ENCODE measurements around the gene TRMT44. TPM values are rescaled to one million over a fixed set of nuclear protein-coding genes. Genes with fewer than 3 reads are reported as not detected.
"Not testable (repeated sequence)": the region's sequence is repeated elsewhere in the genome, so short reads cannot be mapped to it uniquely, and the experiment has no call there.

The TRMT44 gene
- total RNA-seq, 2 experiments from 2014 or later = 24.1 to 29.2 TPM

GRCh38 chr4:8409264-8410065 lies 31.1 kb upstream of the TRMT44 start:
- peaks cover 23% of the 10 kb centered on the region for H3K4me1 Mint-ChIP-seq (ENCODE audit: low read depth)
- intact Hi-C loops (cut with micrococcal nuclease) = no loop called here
- ChIA-PET POLR2A (no interaction called here), CTCF (interaction anchor here (1.2 to 3.5 kb wide), 4 partner anchors 10 to 233 kb away, joined by 4 to 14 read pairs (median 5); no protein-coding TSS in a partner anchor)
- H3K36me3 Mint-ChIP-seq = peaks cover 24% of the 10 kb centered on the region
- DNase-seq = peak; percentile 42
- H3K27me3 Mint-ChIP-seq = peaks cover 1% of the 10 kb centered on the region
- peak overlapping the region; percentile 5 for H3K27ac Mint-ChIP-seq
- H3K9me3 Mint-ChIP-seq = no peaks in the 10 kb centered on the region
- H3K4me3 Mint-ChIP-seq = no peak overlapping the region

DNA sequence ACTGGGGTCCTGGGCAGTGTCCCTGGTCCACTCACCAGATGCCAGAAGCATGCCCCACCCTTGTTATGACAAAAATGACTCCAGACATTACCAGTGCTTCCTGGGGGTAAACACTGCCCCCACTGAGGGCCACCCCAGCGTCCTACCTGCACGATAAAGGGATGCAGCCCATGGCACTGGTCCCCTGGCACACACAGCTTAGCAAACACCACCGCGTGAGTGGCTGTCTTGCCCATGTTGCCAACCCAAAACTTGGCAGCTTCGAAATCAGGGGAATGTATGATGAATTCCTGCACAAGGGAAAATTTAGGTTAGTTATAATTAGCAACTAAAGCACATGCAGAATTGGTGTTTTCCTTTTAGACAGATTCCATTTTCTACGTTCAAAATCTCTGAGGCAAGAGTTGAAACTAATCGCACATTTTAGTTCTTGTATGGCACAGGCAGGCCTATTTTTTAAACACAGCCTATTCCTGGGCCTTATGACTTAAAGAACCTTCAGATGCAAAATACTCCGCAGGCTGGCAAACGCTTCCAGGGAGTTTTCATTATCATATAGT lies 30.4 kb upstream of the TRMT44 start:
- H3K9me3 Mint-ChIP-seq = no peaks in the 10 kb centered on the region
- peaks cover 29% of the 10 kb centered on the region for H3K4me1 Mint-ChIP-seq (ENCODE audit: low read depth)
- H3K27me3 Mint-ChIP-seq = peaks cover 1% of the 10 kb centered on the region
- ChIA-PET POLR2A (no interaction called here), CTCF (no interaction called here)
- no peak for DNase-seq
- intact Hi-C loops (cut with micrococcal nuclease) = no loop called here
- no peak overlapping the region for H3K4me3 Mint-ChIP-seq
- peaks cover 26% of the 10 kb centered on the region for H3K36me3 Mint-ChIP-seq
- no peak overlapping the region for H3K27ac Mint-ChIP-seq

GRCh38 chr4:8410641-8411271 lies 29.8 kb upstream of the TRMT44 start:
- Mint-ChIP-seq H3K27me3 (peaks cover 1% of the 10 kb centered on the region), H3K4me3 (no peak overlapping the region), H3K27ac (no peak overlapping the region), H3K36me3 (peaks cover 27% of the 10 kb centered on the region), H3K9me3 (no peaks in the 10 kb centered on the region), H3K4me1 (ENCODE audit: low read depth) (peaks cover 29% of the 10 kb centered on the region)
- ChIA-PET CTCF (no interaction called here), POLR2A (no interaction called here)
- no peak for DNase-seq
- intact Hi-C loops (cut with micrococcal nuclease) = no loop called here

DNA sequence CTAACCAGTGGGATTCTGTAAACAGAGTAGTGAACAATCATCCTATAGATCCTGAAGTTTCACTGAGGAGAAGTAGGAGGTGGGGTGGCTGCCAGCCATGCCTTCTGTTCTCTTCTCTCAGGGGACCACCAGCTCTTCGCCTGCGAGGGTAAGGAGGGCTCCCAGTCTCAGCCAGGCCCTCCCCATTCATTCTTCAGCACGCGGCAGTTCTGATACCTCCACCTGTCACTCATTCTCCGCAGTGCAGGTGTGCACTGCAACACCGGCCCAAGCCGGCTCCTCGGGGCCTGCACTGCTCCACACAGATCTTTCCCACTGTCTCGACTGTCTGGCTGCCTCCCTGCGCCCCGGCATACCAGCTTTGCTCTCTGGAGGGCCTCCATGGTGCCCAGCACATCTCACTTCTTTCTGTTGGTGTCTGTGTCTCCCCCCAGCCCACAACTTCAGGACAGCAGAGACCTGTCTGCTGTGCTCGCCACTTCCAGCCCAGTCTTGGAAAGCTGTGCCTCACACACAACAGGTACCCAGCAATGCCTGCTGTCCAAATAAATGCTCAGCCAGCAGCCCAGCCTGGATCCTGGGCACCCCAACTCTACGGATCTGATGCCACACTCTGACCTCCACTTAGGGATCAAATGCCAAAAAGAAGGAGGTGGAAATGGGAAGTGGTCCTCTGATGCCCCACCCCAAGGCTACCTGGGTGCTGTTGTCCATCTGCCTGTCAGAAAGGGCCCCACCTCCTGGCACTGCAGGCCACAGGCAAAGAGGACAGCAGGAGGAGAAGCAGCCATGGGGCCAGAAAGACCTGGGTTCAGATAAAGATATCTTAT lies 29.0 kb upstream of the TRMT44 start:
- peaks cover 30% of the 10 kb centered on the region for H3K36me3 Mint-ChIP-seq
- intact Hi-C loops (cut with micrococcal nuclease) = no loop called here
- H3K4me1 Mint-ChIP-seq (ENCODE audit: low read depth) = peaks cover 29% of the 10 kb centered on the region
- POLR2A ChIA-PET = no interaction called here
- no peak for DNase-seq
- H3K9me3 Mint-ChIP-seq = no peaks in the 10 kb centered on the region
- H3K27me3 Mint-ChIP-seq = peaks cover 1% of the 10 kb centered on the region
- CTCF ChIA-PET = no interaction called here
- peak overlapping the region; percentile 23 for H3K27ac Mint-ChIP-seq
- H3K4me3 Mint-ChIP-seq = no peak overlapping the region

- Mint-ChIP-seq H3K27me3 (peaks cover 1% of the 10 kb centered on the region), H3K36me3 (peaks cover 33% of the 10 kb centered on the region), H3K4me1 (ENCODE audit: low read depth) (peaks cover 33% of the 10 kb centered on the region), H3K27ac (no peak overlapping the region), H3K9me3 (no peaks in the 10 kb centered on the region), H3K4me3 (no peak overlapping the region)
- intact Hi-C loops (cut with micrococcal nuclease) = no loop called here
- CTCF ChIA-PET = no interaction called here
- no peak for DNase-seq
- POLR2A ChIA-PET = no interaction called here
Measured at GRCh38 chr4:8412288-8412687, 28.3 kb upstream of the TRMT44 start.

DNA sequence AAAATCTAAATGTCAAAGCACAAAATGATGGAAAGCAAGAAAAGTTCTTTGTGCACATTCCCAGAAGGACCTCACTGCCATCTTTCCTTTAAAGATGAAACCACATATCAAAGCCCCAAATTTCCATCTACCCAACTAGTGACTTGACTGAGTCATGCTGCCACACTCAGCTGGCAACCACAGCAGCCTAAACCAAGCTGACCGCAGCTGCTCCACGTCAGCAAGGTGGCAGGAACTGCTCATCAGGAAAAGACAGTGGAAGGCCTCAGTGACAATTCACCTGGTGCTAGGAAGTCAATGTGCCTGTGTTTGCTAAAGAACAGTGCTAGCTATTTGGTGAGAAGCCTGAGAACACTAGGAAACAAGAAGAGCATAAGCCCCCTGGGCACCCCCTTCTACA lies 26.2 kb upstream of the TRMT44 start:
- Mint-ChIP-seq H3K27me3 (peaks cover 1% of the 10 kb centered on the region), H3K27ac (peak overlapping the region; percentile 85), H3K36me3 (peaks cover 28% of the 10 kb centered on the region), H3K4me1 (ENCODE audit: low read depth) (peaks cover 44% of the 10 kb centered on the region), H3K4me3 (peak overlapping the region; percentile 51), H3K9me3 (no peaks in the 10 kb centered on the region)
- ChIA-PET POLR2A (no interaction called here), CTCF (interaction anchor here (1.2 kb wide), 1 partner anchor 172 kb away, joined by 3 read pairs; no protein-coding TSS in a partner anchor)
- intact Hi-C loops (cut with micrococcal nuclease) = no loop called here
- DNase-seq = peak; percentile 87

GRCh38 chr4:8417071-8417614 lies 23.4 kb upstream of the TRMT44 start:
- POLR2A ChIA-PET = no interaction called here
- Mint-ChIP-seq H3K27ac (peak overlapping the region; percentile 26), H3K36me3 (peaks cover 30% of the 10 kb centered on the region), H3K4me3 (no peak overlapping the region), H3K27me3 (peaks cover 1% of the 10 kb centered on the region), H3K4me1 (ENCODE audit: low read depth) (peaks cover 52% of the 10 kb centered on the region), H3K9me3 (no peaks in the 10 kb centered on the region)
- intact Hi-C loops (cut with micrococcal nuclease) = no loop called here
- no peak for DNase-seq
- CTCF ChIA-PET = interaction anchor here (0.8 to 1.2 kb wide), 2 partner anchors 12 to 14 kb away, joined by 3 read pairs; no protein-coding TSS in a partner anchor

DNA sequence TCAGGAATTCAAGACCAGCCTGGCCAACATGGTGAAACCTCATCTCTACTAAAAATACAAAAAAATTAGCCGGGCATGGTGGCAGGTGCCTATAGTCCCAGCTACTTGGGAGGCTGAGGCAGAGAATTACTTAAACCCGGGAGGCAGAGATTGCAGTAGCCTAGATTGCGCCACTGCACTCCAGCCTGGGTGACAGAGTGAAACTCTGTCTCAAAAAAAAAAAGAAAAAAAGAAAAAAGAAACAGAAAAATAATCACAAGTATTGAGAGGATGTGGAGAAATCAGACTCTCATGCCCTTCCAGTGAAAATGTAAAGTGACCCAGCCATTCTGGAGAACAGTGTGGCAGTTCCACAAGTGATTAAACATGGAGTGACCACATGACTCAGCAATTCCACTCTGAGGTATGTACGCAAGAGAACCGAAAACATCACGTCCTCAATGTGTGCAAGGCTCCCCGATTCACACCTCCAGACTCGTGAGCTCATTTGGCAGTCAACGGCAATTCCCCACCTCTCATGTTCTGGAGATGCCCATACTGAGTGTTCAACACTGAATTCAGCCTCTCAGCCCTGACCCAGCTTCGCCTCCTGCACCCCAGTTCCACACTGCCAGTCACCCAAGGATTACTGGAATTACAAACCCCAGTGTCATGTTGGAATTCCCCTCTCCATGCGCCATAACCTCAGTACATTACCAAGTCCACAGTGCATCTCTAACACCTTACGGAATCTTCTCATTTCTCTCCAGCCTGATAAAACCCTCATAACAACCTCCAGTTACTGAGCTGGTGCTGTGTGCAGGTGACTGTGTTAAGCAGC lies 21.1 kb upstream of the TRMT44 start:
- ChIA-PET CTCF (interaction anchor here (0.6 to 2.3 kb wide), 8 partner anchors 9 to 177 kb away, joined by 3 to 14 read pairs (median 5); no protein-coding TSS in a partner anchor), POLR2A (interaction anchor here (1.0 to 2.4 kb wide), 5 partner anchors 9 to 220 kb away, joined by 5 to 21 read pairs (median 10); partner anchors contain the start of genes ACOX3, SH3TC1 and TRMT44)
- Mint-ChIP-seq H3K4me1 (ENCODE audit: low read depth) (peaks cover 43% of the 10 kb centered on the region), H3K4me3 (peak overlapping the region; percentile 10), H3K36me3 (peaks cover 21% of the 10 kb centered on the region), H3K27ac (peak overlapping the region; percentile 97), H3K27me3 (no peaks in the 10 kb centered on the region), H3K9me3 (no peaks in the 10 kb centered on the region)
- intact Hi-C loops (cut with micrococcal nuclease) = loop anchor here (1.0 to 2.0 kb wide), 3 partner anchors 16 to 191 kb away; partner anchors contain the start of genes ACOX3 and TRMT44
- peak; percentile 88 for DNase-seq

GRCh38 chr4:8420151-8420550 lies 20.4 kb upstream of the TRMT44 start:
- Mint-ChIP-seq H3K4me1 (ENCODE audit: low read depth) (peaks cover 36% of the 10 kb centered on the region), H3K36me3 (peaks cover 15% of the 10 kb centered on the region), H3K27ac (peak overlapping the region; percentile 97)
- intact Hi-C loops (cut with micrococcal nuclease); H3K27me3 Mint-ChIP-seq; H3K4me3 Mint-ChIP-seq; H3K9me3 Mint-ChIP-seq; DNase-seq: not testable (repeated sequence)
- POLR2A ChIA-PET = interaction anchor here (1.0 to 2.4 kb wide), 5 partner anchors 8 to 221 kb away, joined by 5 to 21 read pairs (median 10); partner anchors contain the start of genes ACOX3, SH3TC1 and TRMT44
- CTCF ChIA-PET = interaction anchor here (0.6 to 2.3 kb wide), 7 partner anchors 9 to 178 kb away, joined by 3 to 14 read pairs (median 5); no protein-coding TSS in a partner anchor

GRCh38 chr4:8422327-8422726 lies 18.2 kb upstream of the TRMT44 start:
- POLR2A ChIA-PET = no interaction called here
- H3K4me1 Mint-ChIP-seq (ENCODE audit: low read depth) = peaks cover 47% of the 10 kb centered on the region
- CTCF ChIA-PET = no interaction called here
- intact Hi-C loops (cut with micrococcal nuclease) = no loop called here
- H3K4me3 Mint-ChIP-seq = no peak overlapping the region
- H3K27ac Mint-ChIP-seq = no peak overlapping the region
- no peak for DNase-seq
- no peaks in the 10 kb centered on the region for H3K27me3 Mint-ChIP-seq
- peaks cover 6% of the 10 kb centered on the region for H3K36me3 Mint-ChIP-seq
- no peaks in the 10 kb centered on the region for H3K9me3 Mint-ChIP-seq

DNA sequence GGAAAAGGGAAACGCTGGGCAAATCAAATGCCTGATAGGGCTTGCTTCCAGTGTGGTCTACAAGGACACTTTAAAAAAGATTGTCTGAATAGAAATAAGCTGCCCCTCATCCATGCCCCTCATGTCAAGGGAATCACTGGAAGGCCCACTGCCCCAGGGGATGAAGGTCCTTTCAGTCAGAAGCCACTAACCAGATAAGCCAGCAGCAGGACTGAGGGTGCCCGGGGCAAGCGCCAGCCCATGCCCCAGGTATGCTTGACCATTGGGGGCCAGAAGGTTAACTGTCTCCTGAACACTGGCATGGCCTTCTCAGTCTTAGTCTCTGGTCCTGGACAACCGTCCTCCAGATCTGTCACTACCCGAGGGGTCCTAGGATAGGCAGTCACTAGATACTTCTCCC lies 17.8 kb upstream of the TRMT44 start:
- peaks cover 49% of the 10 kb centered on the region for H3K4me1 Mint-ChIP-seq (ENCODE audit: low read depth)
- intact Hi-C loops (cut with micrococcal nuclease) = no loop called here
- ChIA-PET CTCF (no interaction called here), POLR2A (no interaction called here)
- no peaks in the 10 kb centered on the region for H3K9me3 Mint-ChIP-seq
- DNase-seq = no peak
- peaks cover 6% of the 10 kb centered on the region for H3K36me3 Mint-ChIP-seq
- H3K27me3 Mint-ChIP-seq = no peaks in the 10 kb centered on the region
- H3K27ac Mint-ChIP-seq = no peak overlapping the region
- no peak overlapping the region for H3K4me3 Mint-ChIP-seq

Measured in activated CD4-positive, alpha-beta memory T cell treated with anti-CD3 and anti-CD28 coated beads for 36 hours (primary cell).